GM12801 (cell line): ENCODE data around the gene FRMPD4.

Experiments
- CTCF ChIP-seq: IDR thresholded peaks from one replicate; pipeline ENCODE4 v1.5.1; 2011; ENCODE audit warnings: control low read depth; ENCODE audit not compliant: insufficient read length; ENCODE audit errors: extremely low read depth

The FRMPD4 gene

GRCh38 chrX:12657433-12657832 lies 519.2 kb downstream of the FRMPD4 start:
- no peak for TF ChIP-seq CTCF

DNA sequence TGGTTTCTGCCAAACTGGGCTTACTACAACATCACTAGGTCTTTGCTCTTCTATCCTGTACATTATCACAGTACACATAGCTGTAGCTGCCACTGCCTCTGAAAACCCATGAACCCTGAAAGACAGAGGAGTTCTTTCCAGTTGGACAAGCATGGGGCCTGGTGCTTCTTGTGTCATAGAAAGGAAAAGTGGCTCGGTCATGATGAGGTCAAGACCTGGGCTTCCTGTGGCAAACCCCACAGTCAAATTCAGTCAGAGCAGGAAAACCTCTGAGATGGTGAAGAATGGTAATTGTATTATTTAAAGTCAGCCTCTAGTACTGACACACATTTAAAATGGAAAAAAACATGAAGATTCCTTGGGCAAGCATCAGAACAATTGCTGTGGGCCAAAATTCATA lies 519.6 kb downstream of the FRMPD4 start:
- no peak for TF ChIP-seq CTCF

DNA sequence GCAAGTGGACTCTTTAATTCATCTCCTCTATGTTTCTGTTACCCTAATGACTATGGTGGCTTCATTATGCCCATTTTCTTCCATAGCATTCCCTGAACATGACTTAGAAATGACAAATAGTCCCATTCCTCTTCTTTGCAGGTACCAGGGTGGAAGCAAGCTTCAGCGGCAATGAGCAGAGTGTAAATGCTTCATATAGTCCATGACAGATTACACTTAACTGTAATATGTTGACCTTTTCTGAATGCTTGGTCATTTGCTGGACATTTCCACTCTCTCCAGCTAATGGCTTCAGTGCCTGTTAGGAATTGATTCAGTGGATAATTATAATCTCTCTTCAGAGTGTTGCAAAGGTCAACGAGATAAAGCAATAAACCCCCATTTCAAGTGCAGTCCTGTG lies 523.2 kb downstream of the FRMPD4 start:
- no peak for TF ChIP-seq CTCF

GRCh38 chrX:12672367-12673106 lies 534.3 kb downstream of the FRMPD4 start:
- no peak for TF ChIP-seq CTCF

GRCh38 chrX:12673487-12673886 lies 535.2 kb downstream of the FRMPD4 start:
- no peak for TF ChIP-seq CTCF

DNA sequence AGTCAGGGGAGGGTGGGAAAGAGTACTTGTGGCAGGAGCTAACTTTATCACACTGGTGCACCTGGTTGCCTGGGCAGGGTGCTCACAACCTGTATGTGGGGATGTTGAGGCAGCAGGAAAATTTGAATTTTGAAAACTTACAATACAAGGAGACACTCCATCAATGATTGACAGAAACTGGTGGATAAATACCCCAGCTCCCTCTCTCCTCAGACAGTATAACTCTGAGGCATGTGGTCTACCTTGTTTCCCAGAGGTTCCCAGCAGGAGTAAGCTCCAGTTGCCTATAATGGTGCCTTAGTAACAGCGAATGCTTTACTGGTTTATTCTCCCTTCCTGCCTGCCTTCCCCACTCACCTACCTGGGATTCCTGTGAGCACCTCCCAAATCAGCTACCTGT lies 541.2 kb downstream of the FRMPD4 start:
- no peak for TF ChIP-seq CTCF

DNA sequence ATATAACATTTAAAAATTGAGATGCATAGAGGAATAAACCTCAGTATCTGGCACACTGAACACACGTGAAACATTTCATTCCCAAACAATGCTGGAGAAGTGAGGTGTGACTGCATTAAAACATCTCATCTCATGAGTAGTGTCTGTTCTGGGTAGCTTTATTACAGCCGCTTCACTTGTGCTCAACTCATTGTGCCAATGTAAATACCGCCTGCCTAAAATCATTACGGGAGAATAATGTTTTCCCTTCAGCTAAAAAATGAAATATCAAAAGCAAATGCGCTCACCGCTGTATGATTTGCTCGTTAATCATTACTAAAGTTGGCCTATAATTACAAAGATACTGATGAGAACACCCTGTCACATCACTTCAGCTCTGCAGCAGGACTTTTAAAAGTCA lies 542.8 kb downstream of the FRMPD4 start:
- no peak for TF ChIP-seq CTCF
